MCF 10A (cell line): Measurements from ENCODE around the gene PRELID3B. TPM values are rescaled to one million over a fixed set of nuclear protein-coding genes. Genes with fewer than 3 reads are reported as not detected.

Source experiments
- BruUV-seq: library from RNA; stranded (reverse); fragments of 400-500 nt; replicated peaks from 2 replicates; lab custom pipeline; 2021; lab: Mats Ljungman, UMichigan
- CTCF ChIA-PET: fragments of 300-600 bp; sonication (Branson Sonifier 250); formaldehyde crosslinking; extraction: SDS; loops from one replicate; lab custom pipeline; 2021; ENCODE audit warnings: antibody characterized with exemption, inconsistent platforms; lab: Yijun Ruan, JAX
- POLR2A ChIA-PET: fragments of 300-600, 350-650 bp; sonication (Branson Sonifier 250); formaldehyde crosslinking; extraction: SDS; loops from one replicate; lab custom pipeline; 2020; ENCODE audit warnings: antibody characterized with exemption, inconsistent platforms; lab: Yijun Ruan, JAX
- DNase-seq: peaks from one replicate; pipeline ENCODE4 v3.0.0-alpha.2; 2018; ENCODE audit not compliant: unreplicated experiment
- H3K27ac Mint-ChIP-seq: one replicate; pipeline ENCODE4 v1.8.0; 2022; ENCODE audit warnings: mild to moderate bottlenecking, low read depth, mixed read lengths; ENCODE audit not compliant: unreplicated experiment
- H3K27me3 Mint-ChIP-seq: one replicate; pipeline ENCODE4 v1.8.0; 2022; ENCODE audit warnings: mixed read lengths; ENCODE audit not compliant: insufficient read depth, unreplicated experiment
- H3K36me3 Mint-ChIP-seq: one replicate; pipeline ENCODE4 v1.8.0; 2022; ENCODE audit warnings: mild to moderate bottlenecking, moderate library complexity, mixed read lengths; ENCODE audit not compliant: insufficient read depth, unreplicated experiment
- H3K4me1 Mint-ChIP-seq: one replicate; pipeline ENCODE4 v1.8.0; 2022; ENCODE audit warnings: mixed read lengths; ENCODE audit not compliant: insufficient read depth, unreplicated experiment
- H3K4me3 Mint-ChIP-seq: one replicate; pipeline ENCODE4 v1.8.0; 2022; ENCODE audit warnings: mild to moderate bottlenecking, moderate library complexity, mixed read lengths; ENCODE audit not compliant: unreplicated experiment
- H3K9me3 Mint-ChIP-seq: one replicate; pipeline ENCODE4 v1.8.0; 2022; ENCODE audit warnings: mixed read lengths; ENCODE audit not compliant: unreplicated experiment
- intact Hi-C: fragments of 100-400 bp; cut with micrococcal nuclease; formaldehyde crosslinking; loops from 2 replicates; pipeline ENCODE4 v1.14.1; 2022
- total RNA-seq: library from RNA; stranded (reverse); gene quantifications from 2 replicates; pipeline ENCODE4 v1.2.3, GENCODE V29; 2022
- TF ChIP-seq, protein P1 (sequence below): fragments of 200-600 bp; IDR thresholded peaks from one replicate; pipeline ENCODE4 v1.8.0; 2022; ENCODE audit warnings: antibody characterized with exemption, mild to moderate bottlenecking; ENCODE audit not compliant: unreplicated experiment

The PRELID3B gene
- total RNA-seq, 1 experiment from 2014 or later = 197 TPM

DNA sequence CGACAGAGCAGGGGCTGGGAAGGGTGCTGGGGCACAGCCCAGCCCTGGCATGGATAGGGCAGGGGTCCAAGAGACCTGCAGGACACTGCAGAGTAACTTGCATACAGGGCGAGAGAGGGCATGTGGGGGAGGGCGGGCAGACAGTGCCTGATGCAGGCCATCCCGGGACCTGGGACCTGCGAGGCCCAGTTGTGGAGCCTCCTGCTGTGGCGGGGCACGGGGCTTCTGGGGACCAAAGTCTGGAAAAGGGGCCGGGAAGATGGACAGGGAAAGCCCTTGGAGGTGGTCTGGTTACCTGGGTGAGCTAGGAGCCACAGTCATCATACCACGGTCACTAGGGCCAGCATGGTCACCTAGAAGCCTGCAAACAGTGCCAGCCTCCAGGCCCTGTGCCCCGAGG, 23.8 kb downstream of the PRELID3B start:
- Mint-ChIP-seq H3K27me3 (no peaks in the 10 kb centered on the region), H3K36me3 (peaks cover 19% of the 10 kb centered on the region), H3K9me3 (no peaks in the 10 kb centered on the region), H3K4me3 (no peak overlapping the region), H3K4me1 (peaks cover 29% of the 10 kb centered on the region), H3K27ac (no peak overlapping the region)
- no peak for DNase-seq
- POLR2A ChIA-PET = interaction anchor here (0.7 to 6.5 kb wide), 4 partner anchors 8 to 1058 kb away, joined by 3 to 70 read pairs (median 13); partner anchors contain the start of gene ATP5F1E
- CTCF ChIA-PET = interaction anchor here (0.6 to 1.0 kb wide), 3 partner anchors 12 to 47 kb away, joined by 3 to 5 read pairs (median 4); partner anchors contain the start of gene ATP5F1E
- BruUV-seq = no TSS peak
- TF ChIP-seq, protein P1, sequence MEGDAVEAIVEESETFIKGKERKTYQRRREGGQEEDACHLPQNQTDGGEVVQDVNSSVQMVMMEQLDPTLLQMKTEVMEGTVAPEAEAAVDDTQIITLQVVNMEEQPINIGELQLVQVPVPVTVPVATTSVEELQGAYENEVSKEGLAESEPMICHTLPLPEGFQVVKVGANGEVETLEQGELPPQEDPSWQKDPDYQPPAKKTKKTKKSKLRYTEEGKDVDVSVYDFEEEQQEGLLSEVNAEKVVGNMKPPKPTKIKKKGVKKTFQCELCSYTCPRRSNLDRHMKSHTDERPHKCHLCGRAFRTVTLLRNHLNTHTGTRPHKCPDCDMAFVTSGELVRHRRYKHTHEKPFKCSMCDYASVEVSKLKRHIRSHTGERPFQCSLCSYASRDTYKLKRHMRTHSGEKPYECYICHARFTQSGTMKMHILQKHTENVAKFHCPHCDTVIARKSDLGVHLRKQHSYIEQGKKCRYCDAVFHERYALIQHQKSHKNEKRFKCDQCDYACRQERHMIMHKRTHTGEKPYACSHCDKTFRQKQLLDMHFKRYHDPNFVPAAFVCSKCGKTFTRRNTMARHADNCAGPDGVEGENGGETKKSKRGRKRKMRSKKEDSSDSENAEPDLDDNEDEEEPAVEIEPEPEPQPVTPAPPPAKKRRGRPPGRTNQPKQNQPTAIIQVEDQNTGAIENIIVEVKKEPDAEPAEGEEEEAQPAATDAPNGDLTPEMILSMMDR = no peak
- intact Hi-C loops = no loop called here

DNA sequence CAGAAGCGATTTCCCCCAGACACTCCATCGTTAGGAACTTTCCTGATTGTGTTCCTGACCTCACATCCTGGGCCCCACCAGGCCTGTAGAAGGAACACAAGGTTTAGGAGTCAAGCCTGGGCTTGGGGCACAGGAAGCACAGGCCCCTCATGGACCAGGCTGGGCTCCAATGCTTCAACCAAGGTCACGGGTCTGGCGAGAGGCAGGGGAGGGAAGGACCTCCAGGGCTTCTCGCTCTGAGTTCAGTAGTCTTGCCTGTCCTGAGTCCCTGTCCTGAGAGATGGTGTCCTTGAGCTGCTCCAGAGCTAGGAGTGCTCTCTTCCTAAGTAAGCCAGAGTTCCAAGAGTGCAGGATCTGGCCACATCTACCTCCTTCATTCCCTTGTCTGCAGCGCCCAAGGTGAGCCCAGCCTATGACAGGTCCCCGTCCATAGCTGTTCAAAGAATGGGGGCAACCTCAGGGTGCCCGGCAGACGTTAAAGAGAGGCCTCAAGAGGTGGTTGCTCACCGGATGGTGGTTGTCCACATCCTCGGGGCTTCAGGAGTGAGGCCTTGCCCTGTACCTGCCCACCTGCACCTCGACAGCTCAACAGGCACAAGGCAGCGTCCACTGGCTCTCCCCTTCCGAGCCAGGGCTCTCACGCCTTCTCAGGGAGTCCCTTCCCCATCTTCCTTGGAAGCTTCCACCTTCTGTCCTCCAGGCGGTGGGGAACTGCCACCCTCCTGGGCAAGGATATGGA, 24.9 kb downstream of the PRELID3B start:
- ChIA-PET CTCF (interaction anchor here (0.7 to 1.4 kb wide), 4 partner anchors 9 to 437 kb away, joined by 3 to 5 read pairs (median 4); partner anchors contain the start of gene ATP5F1E), POLR2A (interaction anchor here (0.6 to 6.5 kb wide), 4 partner anchors 9 to 129 kb away, joined by 3 to 70 read pairs (median 4); partner anchors contain the start of gene ATP5F1E)
- BruUV-seq = no TSS peak
- Mint-ChIP-seq H3K27ac (no peak overlapping the region), H3K4me3 (no peak overlapping the region), H3K4me1 (peaks cover 29% of the 10 kb centered on the region), H3K9me3 (no peaks in the 10 kb centered on the region), H3K27me3 (no peaks in the 10 kb centered on the region), H3K36me3 (peaks cover 7% of the 10 kb centered on the region)
- no peak for DNase-seq
- TF ChIP-seq, protein P1 = no peak
- intact Hi-C loops = no loop called here

DNA sequence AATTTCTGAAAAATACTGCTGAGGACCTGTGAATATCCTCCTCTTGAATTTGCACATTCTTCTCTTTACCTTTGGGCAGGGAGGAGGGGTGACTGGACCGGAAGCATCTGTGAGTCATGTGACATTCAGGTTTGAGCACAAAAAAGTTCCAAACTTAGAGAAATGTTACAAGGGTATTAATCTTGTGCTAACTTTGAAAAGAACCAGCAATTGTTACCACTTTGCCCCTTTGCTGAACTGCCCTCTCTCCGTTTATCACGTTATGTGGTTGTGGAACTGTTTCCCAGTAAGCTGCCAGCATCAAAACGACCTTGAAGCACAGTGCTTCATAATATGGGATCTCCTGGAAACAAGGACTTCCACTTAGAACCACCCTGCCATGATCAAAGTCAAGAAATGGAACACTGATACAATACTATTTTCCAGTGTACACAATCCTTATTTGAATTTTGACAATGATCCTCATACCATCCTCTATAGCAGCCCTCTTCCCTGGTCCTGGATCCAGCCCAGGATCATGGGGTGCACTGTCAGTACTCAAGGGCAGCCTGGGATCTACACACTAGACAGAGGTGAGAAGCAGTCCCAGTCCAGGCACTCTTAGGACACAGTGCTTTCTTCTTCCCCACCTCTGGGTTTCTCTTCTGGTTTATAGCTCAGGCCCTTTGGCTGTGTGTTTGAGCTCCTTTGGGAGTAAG, 25.6 kb downstream of the PRELID3B start:
- Mint-ChIP-seq H3K36me3 (peaks cover under 1% of the 10 kb centered on the region), H3K27me3 (no peaks in the 10 kb centered on the region), H3K27ac (peak overlapping the region; percentile 75), H3K4me3 (no peak overlapping the region), H3K4me1 (peaks cover 29% of the 10 kb centered on the region), H3K9me3 (no peaks in the 10 kb centered on the region)
- no peak for DNase-seq
- CTCF ChIA-PET = interaction anchor here (1.4 kb wide), 1 partner anchor 8 kb away, joined by 3 read pairs; no protein-coding TSS in a partner anchor
- intact Hi-C loops = no loop called here
- no TSS peak for BruUV-seq
- TF ChIP-seq, protein P1 = no peak
- POLR2A ChIA-PET = interaction anchor here (1.1 to 6.5 kb wide), 3 partner anchors 10 to 128 kb away, joined by 3 to 70 read pairs (median 4); partner anchors contain the start of gene ATP5F1E
